Neural cell (in vitro differentiated cells): ENCODE results near the gene KLF9. TPM values are rescaled to one million over a fixed set of nuclear protein-coding genes. Genes with fewer than 3 reads are reported as not detected.

Experiments
- H2AFZ ChIP-seq: fragments of 200-600, 300-800 bp; sonication (generic), shearing (Covaris generic); 2 replicates; pipeline ENCODE4 v1.6.0; 2014; ENCODE audit warnings: low read depth, mild to moderate bottlenecking, antibody characterized with exemption, low read length, moderate library complexity
- H3F3A ChIP-seq: fragments of 200-600 bp; shearing (Covaris generic); 2 replicates; pipeline ENCODE4 v1.6.1; 2016; ENCODE audit warnings: mild to moderate bottlenecking, moderate library complexity, mixed read lengths, antibody characterized with exemption, low read length; ENCODE audit not compliant: insufficient read depth, poor library complexity, severe bottlenecking
- H3K27ac ChIP-seq: fragments of 200-600, 300-800 bp; sonication (generic), shearing (Covaris generic); 2 replicates; pipeline ENCODE4 v1.5.1; 2014; ENCODE audit warnings: mild to moderate bottlenecking, low read length, moderate library complexity
- H3K27me3 ChIP-seq: fragments of 300-800, 200-600 bp; sonication (generic), shearing (Covaris generic); 2 replicates; pipeline ENCODE4 v1.6.0; 2014; ENCODE audit warnings: mild to moderate bottlenecking, low read depth, low read length, moderate library complexity; ENCODE audit not compliant: insufficient read depth
- H3K36me3 ChIP-seq: fragments of 300-800, 200-600 bp; sonication (generic), shearing (Covaris generic); 2 replicates; pipeline ENCODE4 v1.5.1; 2014; ENCODE audit warnings: mild to moderate bottlenecking, antibody characterized with exemption, low read length, moderate library complexity; ENCODE audit not compliant: insufficient read depth
- H3K4me2 ChIP-seq: fragments of 300-800, 200-600 bp; sonication (generic), shearing (Covaris generic); 2 replicates; pipeline ENCODE4 v1.6.0; 2014; ENCODE audit warnings: mild to moderate bottlenecking, low read length
- H3K4me3 ChIP-seq: fragments of 300-800, 200-600 bp; sonication (generic), shearing (Covaris generic); 2 replicates; pipeline ENCODE4 v1.5.1; 2014; ENCODE audit warnings: mild to moderate bottlenecking, low read length, moderate library complexity
- H3K79me2 ChIP-seq: fragments of 200-600 bp; shearing (Covaris generic); replicated peaks from 2 replicates; pipeline ENCODE4 v1.6.0; 2014; ENCODE audit warnings: mild to moderate bottlenecking, low read length, moderate library complexity; ENCODE audit not compliant: insufficient read depth
- H3K9ac ChIP-seq: fragments of 300-800, 200-600 bp; sonication (generic), shearing (Covaris generic); 2 replicates; pipeline ENCODE4 v1.6.1; 2016; ENCODE audit warnings: mild to moderate bottlenecking, low read length, mixed read lengths
- H3K9me2 ChIP-seq: fragments of 200-600 bp; shearing (Covaris generic); 2 replicates; pipeline ENCODE4 v1.6.1; 2016; ENCODE audit warnings: mild to moderate bottlenecking, low read length, mixed read lengths; ENCODE audit not compliant: insufficient read depth
- H3K9me3 ChIP-seq: fragments of 200-600, 300-800 bp; sonication (generic), shearing (Covaris generic); 2 replicates; pipeline ENCODE4 v1.6.1; 2016; ENCODE audit warnings: mild to moderate bottlenecking, mixed run types, low read length, moderate library complexity, mixed read lengths
- H4K20me1 ChIP-seq: fragments of 200-600 bp; shearing (Covaris generic); 2 replicates; pipeline ENCODE4 v1.6.1; 2016; ENCODE audit warnings: mild to moderate bottlenecking, mixed run types; ENCODE audit not compliant: insufficient read depth
- EP300 ChIP-seq: fragments of 450-650 bp; conservative IDR thresholded peaks from 2 replicates; pipeline ENCODE4 v1.6.1; 2014; ENCODE audit warnings: antibody characterized with exemption, mild to moderate bottlenecking, moderate library complexity; ENCODE audit not compliant: poor library complexity, severe bottlenecking
- EZH2 ChIP-seq: fragments of 200-600, 300-800 bp; shearing (Covaris generic), sonication (generic); IDR thresholded peaks from 2 replicates; pipeline ENCODE4 v1.6.1; 2014; ENCODE audit warnings: antibody characterized with exemption, low read length, borderline replicate concordance, mild to moderate bottlenecking; ENCODE audit not compliant: insufficient read depth, poor library complexity, severe bottlenecking
- MXI1 ChIP-seq: fragments of 450-650 bp; conservative IDR thresholded peaks from 2 replicates; pipeline ENCODE4 v1.6.1; 2014; ENCODE audit warnings: antibody characterized with exemption, mild to moderate bottlenecking; ENCODE audit not compliant: poor library complexity, severe bottlenecking
- POLR2AphosphoS5 ChIP-seq: IDR thresholded peaks from 2 replicates; pipeline ENCODE4 v1.6.1; 2012
- RAD21 ChIP-seq: fragments of 450-650 bp; conservative IDR thresholded peaks from 2 replicates; pipeline ENCODE4 v1.6.1; 2014; ENCODE audit warnings: antibody characterized with exemption, mild to moderate bottlenecking, moderate library complexity
- SMC3 ChIP-seq: fragments of 450-650 bp; conservative IDR thresholded peaks from 2 replicates; pipeline ENCODE4 v1.6.1; 2014; ENCODE audit warnings: antibody characterized with exemption, mild to moderate bottlenecking, moderate library complexity; ENCODE audit not compliant: poor library complexity
- TAF1 ChIP-seq: IDR thresholded peaks from 2 replicates; pipeline ENCODE4 v1.6.1; 2012; ENCODE audit warnings: low read depth
- polyA plus RNA-seq: library from polyadenylated mRNA; depleted of rRNA; stranded (reverse); fragments of >200 nt; gene quantifications from 2 replicates; pipeline ENCODE4 v1.2.3, GENCODE V29; 2014
- TF ChIP-seq, protein P1 (sequence below): fragments of 450-650 bp; IDR thresholded peaks from 2 replicates; pipeline ENCODE4 v1.5.1; 2014; ENCODE audit warnings: antibody characterized with exemption, mild to moderate bottlenecking, moderate library complexity; ENCODE audit not compliant: poor library complexity, severe bottlenecking
- TF ChIP-seq, protein P2 (sequence below): IDR thresholded peaks from 2 replicates; pipeline ENCODE4 v1.6.1; 2012; ENCODE audit warnings: borderline replicate concordance

Gene KLF9
- polyA plus RNA-seq, 1 donor from 2014 or later, result 0.11 TPM

DNA sequence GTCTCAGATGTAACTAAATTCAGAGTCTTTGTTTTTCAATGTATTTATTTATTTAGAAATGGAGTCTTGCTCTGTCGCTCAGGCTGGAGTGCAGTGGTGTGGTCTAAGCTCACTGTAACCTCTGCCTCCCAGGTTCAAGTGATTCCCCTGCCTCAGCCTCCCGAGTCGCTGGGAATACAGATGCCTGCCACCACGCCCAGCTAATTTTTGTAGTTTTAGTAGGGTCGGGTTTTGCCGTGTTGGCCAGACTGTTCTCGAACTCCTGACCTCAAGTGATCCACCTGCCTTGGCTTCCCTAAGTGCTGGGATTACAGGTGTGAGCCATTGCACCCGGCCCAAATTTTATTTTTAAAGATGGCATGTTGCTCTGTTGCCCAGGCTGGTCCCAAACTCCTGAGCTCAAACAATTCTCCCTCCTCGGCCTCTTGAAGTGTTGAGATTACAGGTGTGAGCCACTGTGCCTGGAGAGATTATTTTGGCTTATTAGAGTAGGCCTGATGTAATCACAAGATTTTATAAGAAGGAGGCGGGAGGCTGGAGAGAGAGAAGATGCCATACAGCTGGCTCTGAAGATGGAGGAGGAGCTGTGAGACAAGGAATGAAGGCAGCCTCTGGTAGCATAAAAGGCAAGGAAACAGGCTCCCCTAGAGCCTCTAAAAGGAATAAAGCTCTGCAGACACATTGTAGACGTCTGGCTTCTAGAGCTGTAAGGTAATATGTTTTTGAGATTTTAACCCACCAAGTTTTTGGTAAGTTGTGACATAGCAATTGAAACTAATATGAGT, 12.9 kb upstream of the KLF9 start:
- Histone ChIP-seq H3F3A (no peaks in the 10 kb centered on the region), H3K9me3 (no peaks in the 10 kb centered on the region), H3K36me3 (no peaks in the 10 kb centered on the region), H3K9me2 (no peaks in the 10 kb centered on the region), H3K9ac (no peak overlapping the region), H3K27ac (no peak overlapping the region), H4K20me1 (no peaks in the 10 kb centered on the region), H2AFZ (no peak overlapping the region), H3K27me3 (no peaks in the 10 kb centered on the region), H3K4me2 (no peak overlapping the region), H3K4me3 (no peak overlapping the region), H3K79me2 (no peaks in the 10 kb centered on the region)
- TF ChIP-seq MXI1, result no peak

DNA sequence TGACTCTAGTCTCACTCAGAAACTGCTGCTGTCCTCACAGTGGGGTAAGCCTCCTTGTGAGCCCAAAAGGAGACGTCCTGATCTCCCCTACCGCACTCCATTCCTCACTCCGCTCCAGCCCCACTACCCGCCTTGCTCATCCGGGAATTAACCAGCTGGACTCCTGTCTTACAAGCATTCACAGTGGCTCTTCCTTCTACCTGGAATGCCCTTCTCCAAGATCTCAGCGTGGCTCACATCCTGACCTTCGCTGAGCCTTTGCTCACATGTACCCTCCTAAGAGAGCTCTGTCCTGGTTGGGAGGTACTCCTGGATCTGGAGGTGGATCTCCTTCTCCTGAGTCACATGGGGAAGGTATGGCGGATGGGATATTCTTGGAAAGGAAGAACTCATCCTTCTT, 10.7 kb upstream of the KLF9 start:
- Histone ChIP-seq H3F3A (no peaks in the 10 kb centered on the region), H2AFZ (no peak overlapping the region), H3K9me2 (no peaks in the 10 kb centered on the region), H4K20me1 (no peaks in the 10 kb centered on the region), H3K4me3 (no peak overlapping the region), H3K9ac (no peak overlapping the region), H3K36me3 (no peaks in the 10 kb centered on the region), H3K4me2 (no peak overlapping the region), H3K27ac (no peak overlapping the region), H3K79me2 (no peaks in the 10 kb centered on the region), H3K9me3 (no peaks in the 10 kb centered on the region), H3K27me3 (peaks cover 20% of the 10 kb centered on the region)
- TF ChIP-seq, protein P1, sequence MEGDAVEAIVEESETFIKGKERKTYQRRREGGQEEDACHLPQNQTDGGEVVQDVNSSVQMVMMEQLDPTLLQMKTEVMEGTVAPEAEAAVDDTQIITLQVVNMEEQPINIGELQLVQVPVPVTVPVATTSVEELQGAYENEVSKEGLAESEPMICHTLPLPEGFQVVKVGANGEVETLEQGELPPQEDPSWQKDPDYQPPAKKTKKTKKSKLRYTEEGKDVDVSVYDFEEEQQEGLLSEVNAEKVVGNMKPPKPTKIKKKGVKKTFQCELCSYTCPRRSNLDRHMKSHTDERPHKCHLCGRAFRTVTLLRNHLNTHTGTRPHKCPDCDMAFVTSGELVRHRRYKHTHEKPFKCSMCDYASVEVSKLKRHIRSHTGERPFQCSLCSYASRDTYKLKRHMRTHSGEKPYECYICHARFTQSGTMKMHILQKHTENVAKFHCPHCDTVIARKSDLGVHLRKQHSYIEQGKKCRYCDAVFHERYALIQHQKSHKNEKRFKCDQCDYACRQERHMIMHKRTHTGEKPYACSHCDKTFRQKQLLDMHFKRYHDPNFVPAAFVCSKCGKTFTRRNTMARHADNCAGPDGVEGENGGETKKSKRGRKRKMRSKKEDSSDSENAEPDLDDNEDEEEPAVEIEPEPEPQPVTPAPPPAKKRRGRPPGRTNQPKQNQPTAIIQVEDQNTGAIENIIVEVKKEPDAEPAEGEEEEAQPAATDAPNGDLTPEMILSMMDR, result no peak

DNA sequence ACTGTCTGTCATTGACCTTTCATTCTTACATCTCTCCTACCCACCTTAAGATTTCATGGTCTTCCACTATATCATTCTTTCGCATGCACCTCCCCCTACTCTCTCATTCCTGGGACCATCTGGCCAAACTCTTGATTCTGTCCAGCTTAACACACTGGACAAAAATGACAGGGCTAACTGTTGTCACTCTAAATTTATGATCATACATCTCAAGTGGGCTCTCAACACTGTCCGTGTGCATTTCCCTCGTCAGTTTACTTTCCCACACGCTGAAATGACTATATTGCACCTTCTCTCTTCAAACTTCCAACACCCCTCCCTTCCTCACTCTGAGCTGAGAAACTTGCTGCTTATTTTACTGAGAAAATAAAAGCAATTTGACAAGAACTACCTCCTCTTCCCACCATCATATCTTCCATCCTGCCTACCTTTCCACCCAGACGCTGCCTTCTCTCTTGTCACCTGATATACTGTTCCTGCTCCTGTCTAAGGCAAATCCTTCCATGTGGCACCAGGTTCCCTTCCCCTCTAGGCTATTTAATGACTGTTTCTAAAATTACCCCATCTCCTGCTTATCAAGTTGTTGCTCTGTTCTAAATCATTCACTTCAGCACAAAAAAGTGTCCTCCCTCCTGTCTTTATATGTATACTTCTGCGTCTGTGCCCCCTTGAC, 8.1 kb upstream of the KLF9 start:
- TF ChIP-seq POLR2AphosphoS5, result no peak
- no peak for TF ChIP-seq SMC3
- TF ChIP-seq EP300, result no peak
- TF ChIP-seq, protein P2, sequence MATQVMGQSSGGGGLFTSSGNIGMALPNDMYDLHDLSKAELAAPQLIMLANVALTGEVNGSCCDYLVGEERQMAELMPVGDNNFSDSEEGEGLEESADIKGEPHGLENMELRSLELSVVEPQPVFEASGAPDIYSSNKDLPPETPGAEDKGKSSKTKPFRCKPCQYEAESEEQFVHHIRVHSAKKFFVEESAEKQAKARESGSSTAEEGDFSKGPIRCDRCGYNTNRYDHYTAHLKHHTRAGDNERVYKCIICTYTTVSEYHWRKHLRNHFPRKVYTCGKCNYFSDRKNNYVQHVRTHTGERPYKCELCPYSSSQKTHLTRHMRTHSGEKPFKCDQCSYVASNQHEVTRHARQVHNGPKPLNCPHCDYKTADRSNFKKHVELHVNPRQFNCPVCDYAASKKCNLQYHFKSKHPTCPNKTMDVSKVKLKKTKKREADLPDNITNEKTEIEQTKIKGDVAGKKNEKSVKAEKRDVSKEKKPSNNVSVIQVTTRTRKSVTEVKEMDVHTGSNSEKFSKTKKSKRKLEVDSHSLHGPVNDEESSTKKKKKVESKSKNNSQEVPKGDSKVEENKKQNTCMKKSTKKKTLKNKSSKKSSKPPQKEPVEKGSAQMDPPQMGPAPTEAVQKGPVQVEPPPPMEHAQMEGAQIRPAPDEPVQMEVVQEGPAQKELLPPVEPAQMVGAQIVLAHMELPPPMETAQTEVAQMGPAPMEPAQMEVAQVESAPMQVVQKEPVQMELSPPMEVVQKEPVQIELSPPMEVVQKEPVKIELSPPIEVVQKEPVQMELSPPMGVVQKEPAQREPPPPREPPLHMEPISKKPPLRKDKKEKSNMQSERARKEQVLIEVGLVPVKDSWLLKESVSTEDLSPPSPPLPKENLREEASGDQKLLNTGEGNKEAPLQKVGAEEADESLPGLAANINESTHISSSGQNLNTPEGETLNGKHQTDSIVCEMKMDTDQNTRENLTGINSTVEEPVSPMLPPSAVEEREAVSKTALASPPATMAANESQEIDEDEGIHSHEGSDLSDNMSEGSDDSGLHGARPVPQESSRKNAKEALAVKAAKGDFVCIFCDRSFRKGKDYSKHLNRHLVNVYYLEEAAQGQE, result no peak
- TF ChIP-seq, protein P1, result no peak
- TF ChIP-seq MXI1, result no peak
- no peak for TF ChIP-seq RAD21
- TF ChIP-seq EZH2, result no peak
- TF ChIP-seq TAF1, result no peak
- no peaks in the 10 kb centered on the region for H3K36me3 ChIP-seq
- H3K9me3 ChIP-seq, result no peaks in the 10 kb centered on the region
- no peak overlapping the region for H3K9ac ChIP-seq
- no peak overlapping the region for H2AFZ ChIP-seq
- no peaks in the 10 kb centered on the region for H3F3A ChIP-seq
- H3K4me2 ChIP-seq, result no peak overlapping the region
- no peak overlapping the region for H3K27ac ChIP-seq
- peaks cover 47% of the 10 kb centered on the region for H3K27me3 ChIP-seq
- H3K79me2 ChIP-seq, result no peaks in the 10 kb centered on the region
- H4K20me1 ChIP-seq, result no peaks in the 10 kb centered on the region
- H3K4me3 ChIP-seq, result no peak overlapping the region
- H3K9me2 ChIP-seq, result no peaks in the 10 kb centered on the region
